HepG2 (cell line): Measurements from ENCODE around the gene ZNF160. TPM values are rescaled to one million over a fixed set of nuclear protein-coding genes. Genes with fewer than 3 reads are reported as not detected.

Experiments used
- ATAC-seq: fragments of 200-7000 bp; cut with Tn5 transposase; 3 replicates; pipeline ENCODE4 v1.9.1; 2020; ENCODE audit warnings: mild to moderate bottlenecking, moderate library complexity
- BruUV-seq: library from RNA; stranded (reverse); fragments of 400-500 nt; replicated peaks from 2 replicates; lab custom pipeline; 2021; lab: Mats Ljungman, UMichigan
- CTCF ChIA-PET: fragments of 300-600 bp; formaldehyde crosslinking; extraction: SDS; loops from one replicate; lab custom pipeline; 2021; ENCODE audit warnings: low total read pairs, inconsistent platforms, low intra/inter-chr PET ratio; lab: Yijun Ruan, JAX
- POLR2A ChIA-PET: fragments of 350-600 bp; sonication (Branson Sonifier 250); formaldehyde crosslinking; loops from one replicate; lab custom pipeline; 2020; ENCODE audit warnings: antibody characterized with exemption, inconsistent platforms; lab: Yijun Ruan, JAX
- DNase-seq: peaks from one replicate; pipeline ENCODE4 v3.0.0-alpha.2; 2015; ENCODE audit warnings: low spot score
- FAIRE-seq: peaks from 3 replicates; lab custom pipeline; 2011; peaks lifted over from hg19 to GRCh38; lab: Jason Lieb, UNC
- H2AFZ ChIP-seq: one replicate; pipeline ENCODE4 v1.6.1; 2011; ENCODE audit warnings: low read length, inconsistent platforms
- H3K27ac ChIP-seq: fragments of 300-600 bp; 3 replicates; pipeline ENCODE4 v1.8.0; 2011; ENCODE audit warnings: mixed run types, mild to moderate bottlenecking, mixed read lengths, low read length, inconsistent platforms; ENCODE audit not compliant: insufficient read depth; ENCODE audit errors: extremely low read length
- H3K27me3 ChIP-seq, 2 experiments: fragments of 200-600 bp in 1 of 2; 2 replicates in 1 of 2; 3 replicates in 1 of 2; pipeline versions ENCODE4 v1.6.0 to v1.8.0; 2011; ENCODE audit warnings: low read length in 2 of 2, mild to moderate bottlenecking in 2 of 2, moderate library complexity in 2 of 2, inconsistent platforms in 1 of 2; ENCODE audit not compliant: insufficient read depth in 2 of 2, control insufficient read depth in 1 of 2
- H3K36me3 ChIP-seq, 2 experiments: fragments of 200-600 bp in 1 of 2; replicated peaks in 1 of 2; 2 replicates in 1 of 2; 3 replicates in 1 of 2; pipeline versions ENCODE4 v1.5.1 to v1.8.0; 2011; ENCODE audit warnings: low read length in 2 of 2, inconsistent platforms in 1 of 2; ENCODE audit not compliant: insufficient read depth in 2 of 2, control insufficient read depth in 1 of 2
- H3K4me1 ChIP-seq: 2 replicates; pipeline ENCODE4 v1.5.1; 2012; ENCODE audit warnings: low read length, inconsistent platforms; ENCODE audit not compliant: insufficient read depth
- H3K4me2 ChIP-seq: 2 replicates; pipeline ENCODE4 v1.6.0; 2011; ENCODE audit warnings: low read depth, low read length, inconsistent platforms
- H3K4me3 ChIP-seq, 3 experiments: fragments of 200-600 bp in 1 of 3; sonication (generic), shearing (Covaris generic) in 1 of 3; replicated peaks in 1 of 3; 2 replicates each; pipeline ENCODE4 v1.5.1; 2011 to 2016; ENCODE audit warnings: low read length in 3 of 3, inconsistent platforms in 2 of 3, low read depth in 2 of 3, mild to moderate bottlenecking in 2 of 3, control low read depth in 1 of 3, mixed read lengths in 1 of 3; ENCODE audit not compliant: insufficient read depth in 1 of 3
- H3K79me2 ChIP-seq: one replicate; pipeline ENCODE4 v1.6.1; 2011; ENCODE audit warnings: low read length, inconsistent platforms; ENCODE audit not compliant: insufficient read depth
- H3K9ac ChIP-seq: 2 replicates; pipeline ENCODE4 v1.6.0; 2011; ENCODE audit warnings: mild to moderate bottlenecking, low read depth, low read length, inconsistent platforms; ENCODE audit not compliant: insufficient read depth
- H3K9me3 ChIP-seq: 2 replicates; pipeline ENCODE4 v1.5.1; 2012; ENCODE audit warnings: mild to moderate bottlenecking, low read length
- H4K20me1 ChIP-seq: 2 replicates; pipeline ENCODE4 v1.6.0; 2011; ENCODE audit warnings: inconsistent platforms, mild to moderate bottlenecking, low read length, moderate library complexity; ENCODE audit not compliant: insufficient read depth
- AGO1 ChIP-seq: fragments of 200-400 bp; formaldehyde crosslinking; IDR thresholded peaks from 2 replicates; pipeline ENCODE4 v1.6.1; 2017; ENCODE audit warnings: mild to moderate bottlenecking, low read depth, low read length, moderate library complexity; ENCODE audit not compliant: poor library complexity, severe bottlenecking
- BRCA1 ChIP-seq: sonication (generic); formaldehyde crosslinking; IDR thresholded peaks from 2 replicates; pipeline ENCODE4 v1.4.0; 2020; ENCODE audit warnings: missing genetic modification reagents
- CBFB ChIP-seq: sonication (generic); formaldehyde crosslinking; IDR thresholded peaks from 2 replicates; pipeline ENCODE4 v1.4.0; 2020; ENCODE audit warnings: missing genetic modification reagents
- DDIT3 ChIP-seq: sonication (generic); formaldehyde crosslinking; IDR thresholded peaks from 2 replicates; pipeline ENCODE4 v1.4.0; 2020; ENCODE audit warnings: mild to moderate bottlenecking, missing genetic modification reagents
- GZF1 ChIP-seq: sonication (generic); formaldehyde crosslinking; IDR thresholded peaks from 2 replicates; pipeline ENCODE4 v1.5.1; 2020; ENCODE audit warnings: mild to moderate bottlenecking, missing genetic modification reagents
- NCOA5 ChIP-seq: sonication (generic); formaldehyde crosslinking; IDR thresholded peaks from 2 replicates; pipeline ENCODE4 v1.4.0; 2020; ENCODE audit warnings: missing genetic modification reagents
- RARG ChIP-seq: sonication (generic); formaldehyde crosslinking; IDR thresholded peaks from 2 replicates; pipeline ENCODE4 v1.4.0; 2020; ENCODE audit warnings: low read depth, mild to moderate bottlenecking, missing genetic modification reagents
- ZBTB39 ChIP-seq: sonication (generic); formaldehyde crosslinking; IDR thresholded peaks from 2 replicates; pipeline ENCODE4 v1.5.0; 2020; ENCODE audit warnings: missing genetic modification reagents
- ZNF124 ChIP-seq: sonication (generic); formaldehyde crosslinking; IDR thresholded peaks from 2 replicates; pipeline ENCODE4 v1.4.0; 2020; ENCODE audit warnings: missing genetic modification reagents
- ZNF205 ChIP-seq: IDR thresholded peaks from 2 replicates; pipeline ENCODE4 v1.6.1; 2018; ENCODE audit warnings: missing biosample characterization, missing genetic modification reagents
- ZNF280D ChIP-seq: sonication (generic); formaldehyde crosslinking; IDR thresholded peaks from 2 replicates; pipeline ENCODE4 v1.5.1; 2020; ENCODE audit warnings: mild to moderate bottlenecking, missing genetic modification reagents
- ZNF672 ChIP-seq: sonication (generic); formaldehyde crosslinking; IDR thresholded peaks from 2 replicates; pipeline ENCODE4 v1.8.1; 2022; ENCODE audit warnings: missing genetic modification reagents
- ZNF879 ChIP-seq: sonication (generic); formaldehyde crosslinking; IDR thresholded peaks from 2 replicates; pipeline ENCODE4 v1.8.1; 2023; ENCODE audit warnings: missing genetic modification reagents
- WGBS: methylation state at CpG from one replicate; pipeline ENCODE4 v1.1.6; 2017; ENCODE audit warnings: low lambda C conversion rate; 5-methylcytosine and 5-hydroxymethylcytosine counted together
- in situ Hi-C: cut with HindIII; loops from 2 replicates; pipeline ENCODE4 v1.10.0; 2017; ENCODE audit warnings: low pct_unique_long_range_greater_than_20kb; ENCODE audit not compliant: extremely low pct_ligation_motif_present
- intact Hi-C: fragments of 100-400 bp; cut with micrococcal nuclease; formaldehyde crosslinking; loops from one replicate; pipeline ENCODE4 v1.10.0; 2022; ENCODE audit not compliant: unreplicated experiment
- polyA plus RNA-seq, 8 experiments: library from polyadenylated mRNA; depleted of rRNA in 3 of 8; stranded (reverse) in 7 of 8; unstranded in 1 of 8; fragments of >200 nt; fragmentation: Illumina TruSeq in 4 of 8; extraction: Trizol in 4 of 8; gene quantifications; 2 replicates each; pipeline versions ENCODE4 v1.2.1 to v1.2.3, GENCODE V29; 2011 to 2016; ENCODE audit warnings: low read depth in 4 of 8, missing spikeins in 1 of 8, mixed read lengths in 1 of 8; ENCODE audit not compliant: insufficient read depth in 1 of 8
- total RNA-seq, 5 experiments: library from RNA; depleted of rRNA; stranded (reverse); fragments of >200 nt; fragmentation: Illumina TruSeq; extraction: Trizol; gene quantifications; 2 replicates each; pipeline ENCODE4 v1.2.3, GENCODE V29; 2016; ENCODE audit warnings: low read depth in 1 of 5
- TF ChIP-seq, protein P1 (sequence below): sonication (generic); formaldehyde crosslinking; conservative IDR thresholded peaks from 2 replicates; pipeline ENCODE4 v1.5.0; 2020; ENCODE audit warnings: missing genetic modification reagents
- TF ChIP-seq, protein P2 (sequence below): sonication (generic); formaldehyde crosslinking; IDR thresholded peaks from 2 replicates; pipeline ENCODE4 v1.4.0; 2020; ENCODE audit warnings: mild to moderate bottlenecking, missing genetic modification reagents

The ZNF160 gene
- total and polyA plus RNA-seq, 2 of the 13 experiments (the other 11 are each of a cell fraction or from before 2014, with no cell fraction given), result 8.4 to 12.1 TPM

- no peak for TF ChIP-seq ZBTB39 (CRISPR knock-in tag)
Observed at GRCh38 chr19:53123400-53123799, 20.2 kb upstream of the ZNF160 start (continued).

- in situ Hi-C loops (no loop called here), intact Hi-C loops (no loop called here)
- Histone ChIP-seq H3K79me2 (no peaks in the 10 kb centered on the region), H3K9me3 (peaks cover 53% of the 10 kb centered on the region), H3K4me2 (no peak overlapping the region), H3K27me3 (0 out of 5 replicates have a peak, but pooled peaks cover 0 to 1% of the 10 kb centered on the region in 2 experiments), H3K36me3 (no peaks in the 10 kb centered on the region), H3K9ac (no peak overlapping the region), H4K20me1 (no peaks in the 10 kb centered on the region), H2AFZ (no peak overlapping the region), H3K4me3 (no peak overlapping the region), H3K4me1 (no peaks in the 10 kb centered on the region), H3K27ac (no peak overlapping the region)
- ChIA-PET POLR2A (no interaction called here), CTCF (no interaction called here)
- no TSS peak for BruUV-seq
- DNase-seq, result no peak
- ATAC-seq, result no peak
- 43% methylated on average over 2 of the region's 2 CpGs for WGBS
- no peak for FAIRE-seq
- TF ChIP-seq RARG (CRISPR knock-in tag) (no peak), GZF1 (CRISPR knock-in tag) (no peak), ZNF879 (no peak), NCOA5 (CRISPR knock-in tag) (no peak), ZNF280D (CRISPR knock-in tag) (no peak), BRCA1 (CRISPR knock-in tag) (no peak), AGO1 (no peak), CBFB (CRISPR knock-in tag) (no peak), ZNF205 (no peak), DDIT3 (CRISPR knock-in tag) (no peak), ZNF124 (no peak), ZNF672 (no peak)
- TF ChIP-seq, protein P1, sequence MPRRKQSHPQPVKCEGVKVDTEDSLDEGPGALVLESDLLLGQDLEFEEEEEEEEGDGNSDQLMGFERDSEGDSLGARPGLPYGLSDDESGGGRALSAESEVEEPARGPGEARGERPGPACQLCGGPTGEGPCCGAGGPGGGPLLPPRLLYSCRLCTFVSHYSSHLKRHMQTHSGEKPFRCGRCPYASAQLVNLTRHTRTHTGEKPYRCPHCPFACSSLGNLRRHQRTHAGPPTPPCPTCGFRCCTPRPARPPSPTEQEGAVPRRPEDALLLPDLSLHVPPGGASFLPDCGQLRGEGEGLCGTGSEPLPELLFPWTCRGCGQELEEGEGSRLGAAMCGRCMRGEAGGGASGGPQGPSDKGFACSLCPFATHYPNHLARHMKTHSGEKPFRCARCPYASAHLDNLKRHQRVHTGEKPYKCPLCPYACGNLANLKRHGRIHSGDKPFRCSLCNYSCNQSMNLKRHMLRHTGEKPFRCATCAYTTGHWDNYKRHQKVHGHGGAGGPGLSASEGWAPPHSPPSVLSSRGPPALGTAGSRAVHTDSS (CRISPR knock-in tag), result no peak
- TF ChIP-seq, protein P2, sequence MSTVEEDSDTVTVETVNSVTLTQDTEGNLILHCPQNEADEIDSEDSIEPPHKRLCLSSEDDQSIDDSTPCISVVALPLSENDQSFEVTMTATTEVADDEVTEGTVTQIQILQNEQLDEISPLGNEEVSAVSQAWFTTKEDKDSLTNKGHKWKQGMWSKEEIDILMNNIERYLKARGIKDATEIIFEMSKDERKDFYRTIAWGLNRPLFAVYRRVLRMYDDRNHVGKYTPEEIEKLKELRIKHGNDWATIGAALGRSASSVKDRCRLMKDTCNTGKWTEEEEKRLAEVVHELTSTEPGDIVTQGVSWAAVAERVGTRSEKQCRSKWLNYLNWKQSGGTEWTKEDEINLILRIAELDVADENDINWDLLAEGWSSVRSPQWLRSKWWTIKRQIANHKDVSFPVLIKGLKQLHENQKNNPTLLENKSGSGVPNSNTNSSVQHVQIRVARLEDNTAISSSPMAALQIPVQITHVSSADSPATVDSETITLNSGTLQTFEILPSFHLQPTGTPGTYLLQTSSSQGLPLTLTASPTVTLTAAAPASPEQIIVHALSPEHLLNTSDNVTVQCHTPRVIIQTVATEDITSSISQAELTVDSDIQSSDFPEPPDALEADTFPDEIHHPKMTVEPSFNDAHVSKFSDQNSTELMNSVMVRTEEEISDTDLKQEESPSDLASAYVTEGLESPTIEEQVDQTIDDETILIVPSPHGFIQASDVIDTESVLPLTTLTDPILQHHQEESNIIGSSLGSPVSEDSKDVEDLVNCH (CRISPR knock-in tag), result no peak
Observed at GRCh38 chr19:53112286-53112685, 9.1 kb upstream of the ZNF160 start.
